Dermis microvascular lymphatic vessel endothelial cell (primary cell): ENCODE data around the gene MYO3B. TPM values are rescaled to one million over a fixed set of nuclear protein-coding genes. Genes with fewer than 3 reads are reported as not detected.

Source experiments
- DNase-seq, 2 donors: peaks; one replicate each; pipeline versions ENCODE4 v3.0.0 to v3.0.0-alpha.2; 2010; ENCODE audit warnings: low read depth in 2 of 2
- total RNA-seq: library from RNA; depleted of rRNA; stranded (reverse); fragments of >200 nt; gene quantifications from 2 replicates; pipeline ENCODE4 v1.2.1, GENCODE V29; 2014

Gene MYO3B
- total RNA-seq, 1 donor from 2014 or later, result not detected

GRCh38 chr2:170305711-170306110 is 127.8 kb downstream of the MYO3B start:
- DNase-seq, result no peak

- no peak for DNase-seq
These were observed 128.4 kb downstream of the MYO3B start for GRCh38 chr2:170306293-170306873.

- no peak for DNase-seq
These were observed 129.1 kb downstream of the MYO3B start for GRCh38 chr2:170307052-170307451.

GRCh38 chr2:170307555-170308351 is 129.8 kb downstream of the MYO3B start:
- DNase-seq, result peak; percentile 32 to 54

- no peak for DNase-seq
These were observed 133.0 kb downstream of the MYO3B start for GRCh38 chr2:170310876-170311502.

- no peak for DNase-seq
These were observed 135.5 kb downstream of the MYO3B start for GRCh38 chr2:170313347-170313991.

- DNase-seq, result no peak
These were observed 136.0 kb downstream of the MYO3B start for GRCh38 chr2:170313992-170314348.

- no peak for DNase-seq
These were observed 136.9 kb downstream of the MYO3B start for GRCh38 chr2:170314744-170315447.

GRCh38 chr2:170320948-170321347 is 143.0 kb downstream of the MYO3B start:
- no peak for DNase-seq

GRCh38 chr2:170321526-170321925 is 143.6 kb downstream of the MYO3B start:
- DNase-seq, result no peak

- DNase-seq, result no peak
These were observed 144.3 kb downstream of the MYO3B start for GRCh38 chr2:170322140-170322766.

GRCh38 chr2:170323743-170324142 is 145.8 kb downstream of the MYO3B start:
- no peak for DNase-seq

- DNase-seq, result peak; percentile 16 to 47
These were observed 146.7 kb downstream of the MYO3B start for GRCh38 chr2:170324640-170325046.

- no peak for DNase-seq
These were observed 152.9 kb downstream of the MYO3B start for GRCh38 chr2:170330881-170331280.

- DNase-seq, result no peak
These were observed 154.9 kb downstream of the MYO3B start for GRCh38 chr2:170332676-170333402.

GRCh38 chr2:170335351-170335750 is 157.4 kb downstream of the MYO3B start:
- no peak for DNase-seq

GRCh38 chr2:170336408-170336807 is 158.5 kb downstream of the MYO3B start:
- DNase-seq, result no peak

- no peak for DNase-seq
These were observed 159.0 kb downstream of the MYO3B start for GRCh38 chr2:170336916-170337315.

- DNase-seq, result no peak
These were observed 161.4 kb downstream of the MYO3B start for GRCh38 chr2:170339322-170339721.
